T-cell (primary cell): ENCODE measurements around the gene TNPO2. TPM values are rescaled to one million over a fixed set of nuclear protein-coding genes. Genes with fewer than 3 reads are reported as not detected.
"Not testable (repeated sequence)": the region's sequence is repeated elsewhere in the genome, so short reads cannot be mapped to it uniquely, and the experiment has no call there.

Experiments used
- ATAC-seq, 4 experiments: fragments of 200-7000 bp in 3 of 4; fragments of 150-1000 bp in 1 of 4; cut with Tn5 transposase; replicated peaks in 1 of 4; 1 replicate in 3 of 4; 2 replicates in 1 of 4; pipeline ENCODE4 v1.10.0; 2021; ENCODE audit warnings: moderate library complexity in 3 of 4, mild to moderate bottlenecking in 2 of 4, moderate number of reproducible peaks in 1 of 4
- CTCF ChIA-PET, 2 donors: fragments of 300-600 bp; sonication (Branson Sonifier 250); formaldehyde crosslinking; loops; one replicate each; lab custom pipeline; 2022; ENCODE audit warnings: antibody characterized with exemption in 2 of 2; lab: Charles Lee
- POLR2A ChIA-PET, 2 donors: fragments of 300-600 bp; sonication (Branson Sonifier 250); formaldehyde crosslinking; loops; one replicate each; lab custom pipeline; 2022; ENCODE audit warnings: antibody characterized with exemption in 2 of 2; lab: Charles Lee
- DNase-seq, 35 experiments: peaks; one replicate each; pipeline versions ENCODE4 v3.0.0 to v3.0.0-alpha.2; 2013 to 2023
- H3K27ac ChIP-seq: one replicate; pipeline ENCODE4 v1.5.1; 2013; ENCODE audit warnings: low read length
- H3K27me3 ChIP-seq, 2 experiments: replicated peaks in 1 of 2; 1 replicate in 1 of 2; 2 replicates in 1 of 2; pipeline versions ENCODE4 v1.6.1 to v1.7.0; 2013; ENCODE audit warnings: low read length in 1 of 2, mixed read lengths in 1 of 2; ENCODE audit not compliant: control insufficient read depth in 2 of 2, insufficient read depth in 2 of 2; ENCODE audit errors: extremely low read depth in 1 of 2
- H3K36me3 ChIP-seq, 2 donors: 1 replicate in 1 of 2; 2 replicates in 1 of 2; pipeline versions ENCODE4 v1.6.1 to v1.7.0; 2013; ENCODE audit warnings: low read length in 1 of 2; ENCODE audit not compliant: control insufficient read depth in 2 of 2, insufficient read depth in 1 of 2; ENCODE audit errors: extremely low read depth in 1 of 2
- H3K4me1 ChIP-seq, 2 experiments: 1 replicate in 1 of 2; 2 replicates in 1 of 2; pipeline versions ENCODE4 v1.6.1 to v1.7.0; 2013; ENCODE audit warnings: low read length in 2 of 2, mixed read lengths in 1 of 2; ENCODE audit not compliant: insufficient read depth in 2 of 2, control insufficient read depth in 1 of 2; ENCODE audit errors: extremely low read depth in 1 of 2
- H3K4me3 ChIP-seq, 2 donors: 1 replicate in 1 of 2; 2 replicates in 1 of 2; pipeline versions ENCODE4 v1.5.1 to v1.7.0; 2013; ENCODE audit warnings: mild to moderate bottlenecking in 2 of 2, low read length in 1 of 2, moderate library complexity in 1 of 2; ENCODE audit not compliant: control insufficient read depth in 1 of 2; ENCODE audit errors: extremely low read depth in 1 of 2
- H3K9me3 ChIP-seq: 2 replicates; pipeline ENCODE4 v1.7.0; 2013
- H3K27ac Mint-ChIP-seq, 2 donors: one replicate each; pipeline ENCODE4 v1.8.0; 2020 to 2021; ENCODE audit warnings: mild to moderate bottlenecking in 2 of 2, mixed read lengths in 2 of 2
- H3K27me3 Mint-ChIP-seq, 2 donors: one replicate each; pipeline ENCODE4 v1.8.0; 2021 to 2022; ENCODE audit warnings: mixed read lengths in 2 of 2
- H3K36me3 Mint-ChIP-seq: one replicate; pipeline ENCODE4 v1.8.0; 2021; ENCODE audit warnings: mixed read lengths
- H3K4me1 Mint-ChIP-seq, 3 donors: one replicate each; pipeline ENCODE4 v1.8.0; 2020 to 2022; ENCODE audit warnings: mixed read lengths in 3 of 3, mild to moderate bottlenecking in 1 of 3
- H3K4me3 Mint-ChIP-seq, 3 donors: one replicate each; pipeline ENCODE4 v1.8.0; 2020 to 2022; ENCODE audit warnings: mild to moderate bottlenecking in 3 of 3, mixed read lengths in 3 of 3, moderate library complexity in 3 of 3
- H3K9me3 Mint-ChIP-seq, 3 donors: one replicate each; pipeline ENCODE4 v1.8.0; 2020 to 2022; ENCODE audit warnings: mixed read lengths in 3 of 3
- WGBS: methylation state at CpG from one replicate; pipeline ENCODE4 v1.1.5; 2013; ENCODE audit warnings: missing lambda C conversion rate; ENCODE audit not compliant: insufficient coverage; 5-methylcytosine and 5-hydroxymethylcytosine counted together
- total RNA-seq, 35 experiments: library from RNA in 6 of 35; stranded (reverse) in 6 of 35; fragments of 120-200 nt in 1 of 35; gene quantifications; one replicate each; pipeline versions ENCODE4 v1.2.1 to v1.2.4 and lab custom pipeline; 2013 to 2026

The TNPO2 gene
- total RNA-seq, 5 donors from 2014 or later (not counting 1 experiment from before 2014, with no cell fraction given): 53.7 to 78.8 (median 62.6) TPM

DNA sequence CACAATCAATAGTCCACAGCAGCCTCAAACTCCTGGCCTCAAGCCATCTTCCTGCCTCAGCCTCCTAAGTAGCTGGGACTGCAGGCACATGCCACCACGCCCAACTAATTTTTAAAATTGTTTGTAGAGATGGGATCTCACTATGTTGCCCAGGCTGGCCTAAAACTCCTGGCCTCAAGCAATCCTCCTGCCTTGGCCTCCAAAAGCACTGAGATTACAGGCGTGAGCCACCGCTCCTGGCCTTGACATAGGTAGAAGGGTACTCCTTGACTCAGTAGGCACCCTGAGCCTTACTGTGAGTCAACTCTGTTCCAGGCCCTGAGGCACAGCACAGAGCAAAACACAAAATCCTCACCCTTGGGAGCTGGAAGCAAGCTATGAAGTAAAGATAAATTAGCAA is 7.8 kb downstream of the TNPO2 start:
- H3K36me3 ChIP-seq: peaks cover 17 to 59% of the 10 kb centered on the region in 2 donors
- Mint-ChIP-seq H3K27ac (no peak overlapping the region), H3K4me1 (peaks cover 7 to 15% (median 8%) of the 10 kb centered on the region in 3 donors), H3K27me3 (no peaks in the 10 kb centered on the region), H3K36me3 (peaks cover 13% of the 10 kb centered on the region), H3K4me3 (no peak overlapping the region), H3K9me3 (no peaks in the 10 kb centered on the region)
- no peaks in the 10 kb centered on the region for H3K27me3 ChIP-seq
- DNase-seq: no peak
- H3K9me3 ChIP-seq: no peaks in the 10 kb centered on the region
- no CpG with 5 or more reads among the region's 3 CpGs for WGBS
- no peak overlapping the region for H3K4me3 ChIP-seq
- no peak overlapping the region for H3K27ac ChIP-seq
- peaks cover 2 to 9% of the 10 kb centered on the region in 2 experiments for H3K4me1 ChIP-seq
- POLR2A ChIA-PET: interaction anchor here in 1 of 2 donors (0.6 kb wide), 1 partner anchor 13 kb away, joined by 3 read pairs; no protein-coding TSS in a partner anchor
- CTCF ChIA-PET: no interaction called here
- ATAC-seq: no peak

DNA sequence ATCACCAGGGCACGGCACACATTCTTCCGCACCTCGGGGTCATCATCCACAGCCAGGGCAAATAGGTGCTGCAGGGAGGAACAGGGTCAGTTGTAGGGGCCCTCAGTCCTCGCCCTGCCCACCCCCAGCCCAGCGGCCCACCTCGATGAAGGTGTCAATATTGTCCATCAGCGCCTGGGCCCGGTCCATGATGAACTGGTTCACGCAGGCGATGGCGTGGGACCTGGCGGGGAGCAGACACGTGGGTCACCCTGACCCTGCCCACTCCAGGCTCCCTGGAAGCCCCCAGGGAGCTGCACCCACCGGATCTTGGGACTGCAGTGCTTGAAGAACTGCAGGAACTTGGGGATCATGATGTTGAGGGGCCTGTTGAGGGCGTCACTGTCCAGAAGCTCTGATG is 8.6 kb downstream of the TNPO2 start:
- Histone ChIP-seq H3K9me3 (no peaks in the 10 kb centered on the region), H3K4me3 (no peak overlapping the region), H3K36me3 (peaks cover 19 to 67% of the 10 kb centered on the region in 2 donors), H3K4me1 (peaks cover 0 to under 1% of the 10 kb centered on the region in 2 experiments), H3K27ac (no peak overlapping the region), H3K27me3 (no peaks in the 10 kb centered on the region)
- ChIA-PET POLR2A (no interaction called here), CTCF (interaction anchor here in 1 of 2 donors (0.5 kb wide), 1 partner anchor 33 kb away, joined by 4 read pairs; no protein-coding TSS in a partner anchor)
- Mint-ChIP-seq H3K27me3 (no peaks in the 10 kb centered on the region), H3K9me3 (no peaks in the 10 kb centered on the region), H3K4me1 (peaks cover 0 to 9% (median 2%) of the 10 kb centered on the region in 3 donors), H3K4me3 (no peak overlapping the region), H3K27ac (no peak overlapping the region), H3K36me3 (peaks cover 18% of the 10 kb centered on the region)
- WGBS: 96% methylated on average over 15 of the region's 15 CpGs
- no peak for ATAC-seq
- no peak for DNase-seq

DNA sequence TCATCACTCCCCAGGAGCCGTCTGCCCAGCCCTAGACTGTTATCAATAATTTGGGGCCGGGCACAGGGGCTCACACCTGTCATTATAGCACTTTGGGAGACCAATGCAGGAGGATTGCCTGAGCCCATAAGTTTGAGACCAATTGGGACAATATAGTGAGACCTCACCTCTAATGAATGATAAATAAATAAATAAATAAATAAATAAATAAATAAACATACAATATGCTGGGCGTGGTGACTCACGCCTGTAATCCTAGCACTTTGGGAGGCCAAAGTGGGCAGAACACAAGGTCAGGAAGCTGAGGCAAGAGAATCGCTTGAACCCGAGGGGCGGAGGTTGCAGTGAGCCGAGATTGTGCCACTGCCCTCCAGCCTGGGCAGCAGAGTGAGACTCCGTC is 10.4 kb downstream of the TNPO2 start:
- H3K27ac ChIP-seq, DNase-seq, ATAC-seq, H3K27me3 ChIP-seq, H3K9me3 Mint-ChIP-seq, H3K4me1 ChIP-seq, CTCF ChIA-PET, H3K4me1 Mint-ChIP-seq, H3K27ac Mint-ChIP-seq, H3K27me3 Mint-ChIP-seq, H3K4me3 ChIP-seq, H3K9me3 ChIP-seq, H3K4me3 Mint-ChIP-seq: not testable (repeated sequence)
- 92% methylated on average over 2 of the region's 9 CpGs for WGBS
- peaks cover 18% of the 10 kb centered on the region for H3K36me3 Mint-ChIP-seq
- H3K36me3 ChIP-seq: peaks cover 22 to 69% of the 10 kb centered on the region in 2 donors
- POLR2A ChIA-PET: interaction anchor here in 1 of 2 donors (0.6 kb wide), 1 partner anchor 52 kb away, joined by 3 read pairs; no protein-coding TSS in a partner anchor

DNA sequence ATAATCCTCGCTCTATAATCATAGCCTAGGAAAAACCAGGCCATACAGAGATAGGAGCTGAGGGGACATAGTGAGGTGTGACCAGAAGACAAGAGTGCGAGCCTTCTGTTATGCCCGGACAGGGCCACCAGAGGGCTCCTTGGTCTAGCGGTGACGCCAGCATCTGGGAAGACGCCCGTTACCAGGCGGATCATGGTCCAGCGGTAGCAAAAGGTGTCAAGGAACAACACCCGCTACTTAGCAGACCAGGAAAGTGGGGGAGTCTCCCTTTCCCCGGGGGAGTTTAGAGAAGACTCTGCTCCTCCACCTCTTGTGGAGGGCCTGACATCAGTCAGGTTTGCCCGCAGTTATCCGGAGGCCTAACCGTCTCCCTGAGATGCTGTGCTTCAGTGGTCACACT is 11.7 kb downstream of the TNPO2 start:
- ChIA-PET CTCF (interaction anchor here in 1 of 2 donors (0.8 kb wide), 1 partner anchor 15 kb away, joined by 3 read pairs; the partner anchor contains the start of gene FBXW9), POLR2A (interaction anchor here in 1 of 2 donors (0.7 kb wide), 1 partner anchor 333 kb away, joined by 3 read pairs; no protein-coding TSS in a partner anchor)
- H3K27me3 Mint-ChIP-seq, H3K9me3 Mint-ChIP-seq, H3K4me1 ChIP-seq, ATAC-seq, H3K4me1 Mint-ChIP-seq, H3K27ac ChIP-seq, H3K27me3 ChIP-seq, H3K4me3 Mint-ChIP-seq, H3K4me3 ChIP-seq, H3K9me3 ChIP-seq, H3K27ac Mint-ChIP-seq: not testable (repeated sequence)
- WGBS: no CpG with 5 or more reads among the region's 14 CpGs
- peak in 1 of 35 experiments; percentile 24 for DNase-seq
- peaks cover 18% of the 10 kb centered on the region for H3K36me3 Mint-ChIP-seq
- H3K36me3 ChIP-seq: peaks cover 22 to 72% of the 10 kb centered on the region in 2 donors

DNA sequence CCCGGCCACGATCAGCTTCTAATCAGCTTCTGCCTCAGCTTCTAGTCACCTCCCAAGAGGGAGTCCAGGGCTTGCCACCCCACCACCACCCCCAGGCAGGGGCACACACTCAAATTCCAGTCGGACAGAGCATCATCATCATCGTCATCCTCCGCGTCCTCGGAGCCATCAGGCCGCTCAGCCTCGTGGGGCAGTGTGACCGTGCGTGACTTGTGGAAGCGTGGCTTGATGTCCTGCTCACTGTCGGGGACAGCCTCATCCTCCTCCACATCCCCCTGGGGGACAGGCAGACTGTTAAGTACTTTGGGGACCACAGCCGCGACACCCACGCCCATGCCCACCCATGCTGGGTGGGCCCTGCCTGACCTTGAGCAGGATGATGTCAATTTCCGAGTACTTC is 12.5 kb downstream of the TNPO2 start:
- H3K4me1 Mint-ChIP-seq: no peaks in the 10 kb centered on the region
- Histone ChIP-seq H3K9me3 (no peaks in the 10 kb centered on the region), H3K27me3 (no peaks in the 10 kb centered on the region), H3K27ac (no peak overlapping the region), H3K36me3 (peaks cover 19 to 72% of the 10 kb centered on the region in 2 donors), H3K4me1 (no peaks in the 10 kb centered on the region), H3K4me3 (no peak overlapping the region)
- H3K36me3 Mint-ChIP-seq: peaks cover 19% of the 10 kb centered on the region
- no peaks in the 10 kb centered on the region for H3K27me3 Mint-ChIP-seq
- ATAC-seq (no peak), DNase-seq (no peak)
- H3K9me3 Mint-ChIP-seq: no peaks in the 10 kb centered on the region
- ChIA-PET CTCF (no interaction called here), POLR2A (no interaction called here)
- no peak overlapping the region for H3K4me3 Mint-ChIP-seq
- 97% methylated on average over 11 of the region's 17 CpGs for WGBS
- H3K27ac Mint-ChIP-seq: no peak overlapping the region

DNA sequence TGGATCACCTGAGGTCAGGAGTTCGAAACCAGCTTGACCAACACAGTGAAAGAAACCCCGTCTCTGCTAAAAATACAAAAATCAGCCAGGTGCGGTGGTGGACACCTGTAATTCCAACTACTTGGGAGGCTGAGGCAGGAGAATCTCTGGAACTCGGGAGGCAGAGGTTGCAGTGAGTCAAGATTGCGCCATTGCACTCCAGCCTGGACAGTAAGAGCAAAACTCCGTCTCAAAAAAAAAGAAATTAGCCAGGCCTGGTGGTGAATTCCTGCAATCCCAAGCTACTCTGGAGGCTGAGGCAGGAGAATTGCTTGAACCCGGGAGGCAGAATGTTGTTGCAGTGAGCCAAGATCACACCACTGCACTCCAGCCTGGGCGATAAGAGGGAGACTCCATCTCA is 15.1 kb downstream of the TNPO2 start:
- 96% methylated on average over 4 of the region's 8 CpGs for WGBS
- Mint-ChIP-seq H3K27ac (no peak overlapping the region), H3K4me3 (no peak overlapping the region), H3K9me3 (no peaks in the 10 kb centered on the region), H3K36me3 (peaks cover 26% of the 10 kb centered on the region), H3K4me1 (no peaks in the 10 kb centered on the region), H3K27me3 (no peaks in the 10 kb centered on the region)
- Histone ChIP-seq H3K36me3 (peaks cover 24 to 73% of the 10 kb centered on the region in 2 donors), H3K27me3 (no peaks in the 10 kb centered on the region), H3K27ac (no peak overlapping the region), H3K9me3 (no peaks in the 10 kb centered on the region), H3K4me3 (no peak overlapping the region), H3K4me1 (no peaks in the 10 kb centered on the region)
- ChIA-PET POLR2A (no interaction called here), CTCF (interaction anchor here in 1 of 2 donors (0.7 kb wide), 2 partner anchors 18 to 57 kb away, joined by 3 to 4 read pairs; no protein-coding TSS in a partner anchor)
- DNase-seq: no peak
- ATAC-seq: no peak
